ENCODE measurements around the gene MYLK2.
A peak's percentile ranks its signal among the peaks of the same experiment; 100 is the strongest.

Gene MYLK2

DNA sequence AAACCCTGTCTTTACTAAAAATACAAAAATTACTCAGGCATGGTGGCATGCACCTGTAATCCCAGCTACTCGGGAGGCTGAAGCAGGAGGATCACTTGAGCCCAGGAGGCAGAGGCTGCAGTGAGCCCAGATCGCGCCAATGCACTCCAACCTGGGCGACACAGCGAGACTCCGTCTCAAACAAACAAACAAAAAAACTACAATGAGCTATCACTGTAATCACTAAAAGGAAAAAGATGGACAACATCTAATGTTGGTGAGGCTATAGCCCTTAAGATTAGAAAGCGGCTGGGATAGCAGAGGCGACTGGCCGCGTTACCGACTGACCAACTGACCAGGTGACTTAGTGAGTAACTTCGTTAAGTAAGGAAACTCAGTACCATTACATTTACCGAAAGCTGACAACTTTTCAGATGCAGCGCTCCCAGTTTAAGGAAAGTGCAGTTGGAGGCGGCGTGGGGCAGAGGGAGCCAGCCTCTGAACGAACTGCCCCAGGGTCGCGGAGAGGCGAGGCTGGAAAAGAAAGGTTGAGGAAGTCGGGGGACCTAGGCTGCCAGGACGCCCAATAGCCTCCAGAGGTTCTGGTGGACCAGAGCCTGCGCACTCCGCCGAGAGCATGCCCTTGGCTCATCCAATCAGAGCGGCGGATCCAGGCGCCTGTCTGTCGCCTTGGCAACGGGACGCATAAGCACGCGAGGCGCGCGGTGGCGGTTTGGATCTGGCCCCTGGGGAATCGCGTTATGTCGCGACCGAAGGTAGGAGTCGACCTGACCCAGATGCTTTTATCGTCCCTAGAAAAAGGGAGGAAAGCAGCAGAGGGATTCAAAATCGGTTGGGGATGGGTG is 60.2 kb downstream of the MYLK2 start:
- DNase-seq, result peak; percentile 63

DNA sequence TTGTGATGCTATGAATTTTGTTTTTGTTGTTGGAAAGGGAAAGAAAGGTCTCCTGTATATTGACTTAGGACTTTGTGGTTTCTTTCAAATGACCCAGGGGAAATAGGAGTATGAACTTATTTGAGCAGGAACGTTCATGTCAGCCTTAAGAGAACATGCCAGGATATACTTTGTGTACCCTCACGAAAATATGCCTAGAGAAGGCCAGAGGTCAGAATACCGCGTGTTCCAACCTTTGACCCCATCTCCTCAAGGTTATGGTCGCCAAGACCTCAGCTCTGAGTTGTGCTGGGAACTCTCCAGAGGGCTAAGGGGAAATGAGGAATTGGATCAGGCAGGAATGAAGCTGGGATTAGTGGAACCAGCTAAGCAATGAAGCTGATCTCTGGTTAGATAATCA is 62.8 kb downstream of the MYLK2 start:
- DNase-seq, result no peak

- no peak for DNase-seq
Measured at GRCh38 chr20:31883829-31884228, 64.7 kb downstream of the MYLK2 start.

Measured in NCI-H1436 treated with DMSO at 0.1 percent for 48 hours (cell line).